Stimulated activated CD8-positive, alpha-beta memory T cell treated with anti-CD3 and anti-CD28 coated beads, Interleukin-7, amount 100 ng/mL, for 24 hours (primary cell): ENCODE results near the gene WDR7.

ENCODE experiments used
- DNase-seq: peaks from one replicate; pipeline ENCODE4 v3.0.0-alpha.2; 2020; ENCODE audit warnings: low read depth

The WDR7 gene

DNA sequence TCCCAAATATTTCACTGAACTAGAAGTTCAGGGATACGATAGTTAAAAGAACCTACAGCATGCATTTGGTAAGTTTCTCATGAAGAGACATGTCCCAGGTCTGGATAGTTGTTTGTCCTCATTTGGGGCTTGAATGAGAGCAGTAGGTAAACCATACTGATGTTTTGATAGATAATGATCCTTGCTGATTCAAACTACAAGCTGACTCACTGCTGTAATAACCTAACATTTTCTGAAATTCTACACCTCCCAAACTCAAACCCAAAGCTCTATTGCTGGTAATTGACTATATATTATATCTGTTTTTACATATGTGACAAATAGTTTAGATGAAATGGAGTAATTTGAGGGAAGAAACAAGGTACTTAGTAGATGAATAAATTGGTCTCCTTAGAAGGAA, 341.6 kb downstream of the WDR7 start:
- no peak for DNase-seq

- no peak for DNase-seq
Observed at GRCh38 chr18:56995579-56996188, 344.5 kb downstream of the WDR7 start.

DNA sequence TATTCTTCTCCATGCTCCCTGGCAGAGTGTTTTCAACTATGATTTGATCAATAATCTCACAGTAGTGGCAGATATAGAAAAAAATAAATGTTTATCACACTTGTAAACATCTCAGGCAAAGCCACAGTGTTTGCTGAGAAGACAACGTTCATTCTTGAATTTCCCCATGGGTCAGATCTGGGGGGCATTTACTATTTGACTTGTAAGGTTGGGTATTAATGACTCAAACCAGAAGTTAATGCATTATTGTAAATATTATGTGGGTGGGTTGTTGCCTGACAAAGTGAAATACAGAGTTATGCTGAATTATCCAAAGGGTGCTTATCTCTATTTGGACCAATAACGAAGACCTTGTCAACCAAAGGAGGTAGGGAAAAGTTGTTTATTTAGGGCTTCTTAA, 346.0 kb downstream of the WDR7 start:
- no peak for DNase-seq

- DNase-seq: no peak
Observed at GRCh38 chr18:56999823-57000222, 348.7 kb downstream of the WDR7 start.

GRCh38 chr18:57002627-57003026, 351.5 kb downstream of the WDR7 start:
- no peak for DNase-seq

DNA sequence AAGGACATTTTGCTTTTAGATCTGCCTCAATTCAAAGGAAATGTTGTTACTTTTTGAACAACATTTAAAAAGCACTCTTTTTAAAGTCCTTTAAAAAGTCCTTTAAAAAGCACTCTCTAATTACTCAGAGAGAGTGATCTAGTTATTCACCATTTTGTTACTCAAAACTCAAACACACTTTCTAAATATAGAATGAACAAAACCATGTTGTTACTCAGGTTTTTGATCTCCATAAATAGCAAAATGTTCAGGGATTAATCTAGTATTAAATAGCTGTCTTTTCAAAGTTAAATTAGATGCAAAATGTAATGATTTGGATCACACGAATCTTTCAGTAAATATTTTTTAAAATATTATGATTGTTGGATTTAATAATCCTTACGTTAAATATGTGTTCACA, 352.2 kb downstream of the WDR7 start:
- DNase-seq: no peak

- no peak for DNase-seq
Observed at GRCh38 chr18:57004366-57005121, 353.4 kb downstream of the WDR7 start.

DNA sequence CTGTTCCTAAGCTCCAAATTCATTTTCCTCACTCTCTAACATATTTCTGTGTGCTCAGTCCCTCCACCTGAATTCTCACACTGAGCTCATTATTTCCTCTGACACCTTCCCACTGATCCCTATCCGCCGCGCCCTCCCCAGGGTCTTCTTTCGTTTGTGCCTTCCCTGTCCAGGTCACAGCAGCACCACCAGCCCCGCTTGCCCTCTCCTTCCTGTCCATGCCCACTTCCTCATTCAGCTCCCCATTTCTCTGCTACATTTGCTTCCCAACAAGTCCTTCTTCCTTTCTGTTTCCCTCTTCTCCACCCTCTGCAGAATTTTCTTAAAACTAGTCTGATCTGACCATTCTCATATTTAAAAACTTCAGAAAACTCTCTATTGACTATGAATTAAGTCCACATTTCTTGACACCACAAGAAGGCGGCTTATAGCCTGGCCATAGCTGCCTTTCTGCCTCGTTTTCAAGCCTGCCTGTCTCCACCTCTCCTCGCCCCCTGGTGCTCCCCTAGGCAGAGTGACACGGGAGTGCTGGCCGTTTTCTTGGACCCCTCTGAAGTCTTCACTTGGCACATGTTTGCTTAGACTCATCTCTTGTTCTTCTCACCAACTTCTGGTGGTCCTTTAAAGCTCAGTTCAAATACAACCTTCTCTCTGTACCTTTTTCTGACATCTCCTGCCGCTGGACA, 357.0 kb downstream of the WDR7 start:
- no peak for DNase-seq

DNA sequence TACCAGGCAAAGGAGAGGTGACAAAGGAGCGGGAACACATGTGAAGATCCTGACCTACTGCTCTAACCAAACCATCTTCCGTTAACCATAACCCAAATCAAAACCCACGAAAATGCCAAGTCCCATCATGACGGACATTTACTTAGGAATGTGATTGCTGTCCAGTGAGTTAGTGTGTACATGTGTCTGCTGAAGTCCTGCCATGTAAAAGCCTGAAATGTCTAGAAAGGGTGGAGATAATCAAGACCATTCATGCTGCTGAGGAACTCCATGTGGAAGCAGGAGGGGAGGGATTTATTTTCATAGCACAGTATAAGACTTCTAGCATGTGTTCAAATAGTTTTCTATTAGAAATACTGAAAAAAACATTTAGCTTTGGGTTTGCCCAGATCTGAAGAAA, 358.7 kb downstream of the WDR7 start:
- no peak for DNase-seq

- DNase-seq: no peak
Observed at GRCh38 chr18:57014772-57015413, 363.7 kb downstream of the WDR7 start.

GRCh38 chr18:57015451-57015850, 364.3 kb downstream of the WDR7 start:
- no peak for DNase-seq

DNA sequence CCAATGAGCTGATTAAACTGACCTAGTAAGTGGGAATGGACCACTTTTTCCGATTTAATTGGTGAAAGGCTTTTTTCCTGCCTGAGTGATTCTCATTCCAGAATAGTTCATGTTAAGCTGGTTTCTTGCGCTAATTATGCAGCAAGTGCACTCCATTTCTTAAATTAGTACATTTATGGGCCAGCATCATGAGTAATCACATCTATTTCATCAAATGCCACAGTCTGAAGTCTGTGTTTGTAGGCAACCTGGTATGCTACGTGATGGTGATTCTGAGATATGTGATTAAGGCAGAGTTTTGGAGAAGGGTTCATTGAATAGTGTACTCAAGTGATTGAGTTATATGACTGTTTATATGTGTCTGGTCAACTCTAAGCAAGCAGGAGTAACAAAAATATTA, 367.7 kb downstream of the WDR7 start:
- DNase-seq: no peak

DNA sequence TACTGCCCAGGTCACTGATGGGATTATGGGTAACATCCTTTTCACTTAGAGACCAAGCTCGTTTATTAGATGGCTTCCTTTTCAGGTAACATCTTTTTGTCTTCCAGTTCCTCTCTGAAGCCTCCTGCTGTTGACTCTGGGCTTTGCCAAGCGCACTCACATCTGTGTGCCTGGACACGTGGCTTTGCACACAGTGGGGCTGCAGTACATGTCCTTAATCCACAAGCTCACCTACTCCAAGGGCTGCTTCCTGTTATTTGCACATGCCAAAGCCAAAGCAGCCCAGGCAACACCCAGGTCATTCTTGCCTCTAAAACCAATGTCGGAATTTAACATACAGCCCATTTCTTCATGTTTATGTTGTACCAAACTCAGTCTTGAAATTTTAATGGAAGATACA, 371.6 kb downstream of the WDR7 start:
- no peak for DNase-seq

GRCh38 chr18:57023275-57023882, 372.2 kb downstream of the WDR7 start:
- DNase-seq: no peak

- DNase-seq: no peak
Observed at GRCh38 chr18:57025540-57025939, 374.4 kb downstream of the WDR7 start.

DNA sequence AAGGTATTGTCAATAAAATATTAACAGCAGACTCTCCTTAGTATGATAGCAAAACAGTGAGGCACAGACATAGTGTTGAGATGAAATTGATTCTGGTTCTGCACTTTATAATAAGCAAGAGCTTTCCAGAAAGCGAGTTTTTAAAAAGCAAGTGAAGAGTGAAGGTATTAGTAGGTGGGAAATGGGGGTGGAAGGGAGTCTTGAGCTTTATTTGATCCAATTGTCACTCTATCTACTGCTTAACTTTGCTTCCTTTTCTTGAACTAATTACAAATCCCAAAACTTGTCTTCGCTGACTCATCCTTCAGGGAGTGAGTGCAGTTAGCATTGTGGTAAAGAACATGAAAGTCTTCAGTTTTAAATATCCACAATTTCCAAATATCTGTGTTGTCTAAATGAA, 375.2 kb downstream of the WDR7 start:
- DNase-seq: no peak

DNA sequence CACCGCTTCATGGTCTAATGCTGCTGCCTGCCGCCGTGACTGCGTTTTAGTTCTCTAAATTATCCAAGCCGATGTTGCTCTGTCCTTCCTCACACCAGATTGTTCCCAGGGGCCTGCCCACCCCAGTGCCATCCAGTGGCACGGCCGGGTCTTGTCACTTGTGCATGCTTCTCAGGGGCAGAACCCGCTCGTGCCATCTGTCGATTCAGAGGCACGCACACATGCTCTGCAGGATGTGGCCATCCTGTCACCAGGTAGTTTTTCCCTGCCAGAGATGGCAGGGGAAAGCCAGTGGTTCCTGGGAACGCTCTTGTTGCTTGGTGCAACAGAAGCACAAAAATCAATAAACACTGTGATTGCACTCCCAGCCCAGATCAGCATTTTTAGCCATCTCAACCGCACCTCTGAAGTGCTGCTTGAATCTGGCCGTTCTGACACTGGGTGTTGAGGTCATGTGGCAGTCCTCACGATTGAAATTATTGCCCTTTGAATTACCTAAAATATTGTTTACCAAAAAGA, 376.1 kb downstream of the WDR7 start:
- DNase-seq: no peak

DNA sequence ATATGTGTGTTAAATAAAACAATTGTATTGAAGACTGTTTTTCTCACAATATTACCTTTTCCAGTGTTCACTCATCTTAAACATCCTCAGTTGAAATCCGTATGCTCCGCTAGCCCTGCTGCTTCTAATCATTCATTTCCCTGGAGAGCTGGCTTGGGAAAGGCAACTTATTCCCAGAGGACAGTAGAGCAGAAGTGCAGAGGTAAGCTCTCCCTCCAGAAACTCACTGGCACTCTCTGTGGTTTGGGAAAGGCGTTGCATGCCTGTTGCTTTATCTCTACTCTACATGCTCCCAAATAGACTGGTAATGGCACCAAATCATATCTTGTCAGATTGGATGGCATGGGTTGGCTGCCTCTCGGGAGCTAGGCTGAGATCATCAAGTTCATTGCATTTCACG, 378.6 kb downstream of the WDR7 start:
- DNase-seq: no peak

DNA sequence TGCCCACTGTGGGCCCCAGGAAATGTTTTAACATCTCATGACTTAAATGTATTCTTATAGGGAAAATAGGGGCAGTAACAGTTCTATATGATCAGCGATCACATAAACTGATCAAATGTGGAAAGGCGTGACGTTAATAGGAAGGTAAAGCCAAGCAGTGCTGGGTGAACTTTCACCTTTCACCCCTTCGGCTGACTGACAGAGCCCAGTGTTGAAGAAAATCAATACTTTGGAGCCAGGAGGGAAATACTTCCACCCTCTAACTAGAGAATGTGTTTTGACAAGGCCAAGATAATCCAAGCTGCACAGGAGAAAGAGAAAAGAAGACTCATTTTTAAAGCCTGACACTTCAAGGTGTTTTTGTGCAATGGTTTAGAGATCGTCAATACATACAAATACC, 379.3 kb downstream of the WDR7 start:
- no peak for DNase-seq

- DNase-seq: no peak
Observed at GRCh38 chr18:57035590-57035989, 384.4 kb downstream of the WDR7 start.

DNA sequence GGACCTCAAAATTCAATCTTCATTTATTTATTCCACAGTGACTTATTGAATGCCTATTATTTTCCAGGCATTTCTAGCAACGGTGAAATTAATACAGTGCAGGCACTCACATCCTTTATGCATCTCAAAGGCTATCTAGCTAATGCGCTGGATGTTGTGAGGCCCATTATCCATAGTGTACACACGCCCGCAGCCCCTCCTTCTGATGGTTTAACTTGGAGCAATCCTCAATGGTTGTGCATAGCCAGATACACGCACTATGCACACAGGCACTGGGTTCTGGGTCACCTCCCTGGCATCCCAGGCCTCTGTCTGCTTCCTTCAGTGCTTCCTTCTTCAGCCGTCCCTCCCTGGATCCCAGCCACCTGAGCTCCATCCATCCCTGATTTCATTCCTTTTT, 387.2 kb downstream of the WDR7 start:
- DNase-seq: no peak

DNA sequence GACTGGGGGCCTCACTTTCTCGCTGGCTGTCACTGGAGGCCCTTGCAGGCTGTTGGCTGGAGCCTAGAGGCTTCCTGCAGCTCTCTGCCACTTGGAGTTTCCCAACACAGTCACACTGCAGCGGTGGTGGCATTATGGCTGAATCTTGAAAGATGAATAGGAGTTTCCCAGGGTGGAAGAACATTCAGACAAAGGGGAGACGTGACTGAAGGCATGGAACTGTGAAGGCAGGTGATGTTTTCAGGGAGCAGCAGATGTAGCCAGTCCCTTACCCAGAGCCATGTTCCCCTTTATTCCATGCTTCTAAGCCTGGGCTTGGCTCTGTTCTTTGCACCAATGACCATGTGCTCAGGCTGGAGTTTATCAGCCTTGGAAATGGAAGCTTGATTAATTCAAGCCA, 389.0 kb downstream of the WDR7 start:
- no peak for DNase-seq
